Caco-2 (cell line): ENCODE measurements around the gene KCTD2. TPM values are rescaled to one million over a fixed set of nuclear protein-coding genes. Genes with fewer than 3 reads are reported as not detected.
A peak's percentile ranks its signal among the peaks of the same experiment; 100 is the strongest.

Experiments
- BruUV-seq: library from RNA; stranded (reverse); fragments of 400-500 nt; replicated peaks from 2 replicates; lab custom pipeline; 2021; lab: Mats Ljungman, UMichigan
- CTCF ChIA-PET: fragments of 300-600 bp; sonication (Branson Sonifier 250); formaldehyde crosslinking; loops from one replicate; lab custom pipeline; 2022; ENCODE audit warnings: antibody characterized with exemption; lab: Charles Lee
- POLR2A ChIA-PET: fragments of 300-600 bp; sonication (Branson Sonifier 250); formaldehyde crosslinking; loops from one replicate; lab custom pipeline; 2022; ENCODE audit warnings: antibody characterized with exemption; lab: Charles Lee
- DNase-seq, 2 experiments: peaks; one replicate each; pipeline versions ENCODE4 v3.0.0 to v3.0.0-alpha.2; 2020 to 2022
- H3K27me3 ChIP-seq: replicated peaks from 2 replicates; pipeline ENCODE4 v1.6.0; 2011; ENCODE audit warnings: low read length; ENCODE audit not compliant: control insufficient read depth, insufficient read depth
- H3K36me3 ChIP-seq: 2 replicates; pipeline ENCODE4 v1.5.1; 2011; ENCODE audit warnings: low read length; ENCODE audit not compliant: control insufficient read depth, insufficient read depth
- H3K4me1 ChIP-seq: fragments of 250-450 bp; sonication (Bioruptor Pico); 2 replicates; pipeline ENCODE4 v1.5.1; 2020; ENCODE audit warnings: mild to moderate bottlenecking
- H3K4me3 ChIP-seq: 2 replicates; pipeline ENCODE4 v1.5.1; 2011; ENCODE audit warnings: low read depth, mild to moderate bottlenecking, control low read depth, low read length
- H3K9me3 ChIP-seq: fragments of 250-450 bp; sonication (Bioruptor Pico); 2 replicates; pipeline ENCODE4 v1.5.1; 2020; ENCODE audit warnings: mild to moderate bottlenecking, moderate library complexity
- H3K27ac Mint-ChIP-seq: one replicate; pipeline ENCODE4 v1.8.0; 2022; ENCODE audit warnings: mixed read lengths; ENCODE audit not compliant: unreplicated experiment
- H3K27me3 Mint-ChIP-seq: one replicate; pipeline ENCODE4 v1.8.0; 2022; ENCODE audit warnings: mixed read lengths; ENCODE audit not compliant: insufficient read depth, unreplicated experiment
- H3K36me3 Mint-ChIP-seq: one replicate; pipeline ENCODE4 v1.8.0; 2022; ENCODE audit warnings: mild to moderate bottlenecking, mixed read lengths; ENCODE audit not compliant: insufficient read depth, unreplicated experiment
- H3K4me1 Mint-ChIP-seq: one replicate; pipeline ENCODE4 v1.8.0; 2022; ENCODE audit warnings: low read depth, mixed read lengths; ENCODE audit not compliant: unreplicated experiment
- H3K4me3 Mint-ChIP-seq: one replicate; pipeline ENCODE4 v1.8.0; 2022; ENCODE audit warnings: mild to moderate bottlenecking, moderate library complexity, mixed read lengths; ENCODE audit not compliant: unreplicated experiment
- H3K9me3 Mint-ChIP-seq: one replicate; pipeline ENCODE4 v1.8.0; 2022; ENCODE audit warnings: mixed read lengths; ENCODE audit not compliant: unreplicated experiment
- CTCF ChIP-seq, 2 experiments: fragments of 200-600 bp in 1 of 2; IDR thresholded peaks; 1 replicate in 1 of 2; 2 replicates in 1 of 2; pipeline versions ENCODE4 v1.5.1 to v1.8.0; 2011 to 2022; ENCODE audit warnings: antibody characterized with exemption in 1 of 2, control low read depth in 1 of 2, inconsistent platforms in 1 of 2, low read depth in 1 of 2, low read length in 1 of 2, mild to moderate bottlenecking in 1 of 2, moderate library complexity in 1 of 2; ENCODE audit not compliant: insufficient read depth in 1 of 2, severe bottlenecking in 1 of 2, unreplicated experiment in 1 of 2
- intact Hi-C: fragments of 100-400 bp; cut with micrococcal nuclease; formaldehyde crosslinking; loops from one replicate; pipeline ENCODE4 v1.10.0; 2022; ENCODE audit not compliant: unreplicated experiment
- total RNA-seq: library from RNA; stranded (reverse); gene quantifications from 2 replicates; pipeline ENCODE4 v1.2.3, GENCODE V29; 2022

KCTD2 gene
- total RNA-seq, 1 experiment from 2014 or later = 28.8 TPM

- no TSS peak for BruUV-seq
- H3K4me3 Mint-ChIP-seq = peak within 1 kb of the TSS; percentile 86
- Histone ChIP-seq H3K9me3 (no peaks in the 10 kb centered on the region), H3K4me3 (peak within 1 kb of the TSS; percentile 66), H3K36me3 (no peaks in the 10 kb centered on the region), H3K4me1 (peaks cover 8% of the 10 kb centered on the region), H3K27me3 (no peaks in the 10 kb centered on the region)
- H3K27ac Mint-ChIP-seq = no peak within 1 kb of the TSS
- TF ChIP-seq CTCF (IDR thresholded peaks at IDR 0.05; ENCODE audit: insufficient read depth in 1 of 2, low read depth in 1 of 2, low read length in 1 of 2, severe bottlenecking in 1 of 2, unreplicated experiment in 1 of 2) = no peak
- H3K36me3 Mint-ChIP-seq = peaks cover 46% of the 10 kb centered on the region
- POLR2A ChIA-PET = interaction anchor here (0.6 to 1.3 kb wide), 10 partner anchors 10 to 1029 kb away, joined by 3 to 9 read pairs (median 4); partner anchors contain the start of gene SLC16A5
- H3K9me3 Mint-ChIP-seq = no peaks in the 10 kb centered on the region
- intact Hi-C loops = loop anchor here (2.0 to 5.0 kb wide), 2 partner anchors 17 to 42 kb away; no protein-coding TSS in a partner anchor
- H3K27me3 Mint-ChIP-seq = no peaks in the 10 kb centered on the region
- DNase-seq = peak; percentile 92 to 95
- CTCF ChIA-PET = interaction anchor here (0.6 to 2.2 kb wide), 7 partner anchors 21 to 131 kb away, joined by 3 to 17 read pairs (median 4); partner anchors contain the start of gene NT5C
- peaks cover 19% of the 10 kb centered on the region for H3K4me1 Mint-ChIP-seq
These were observed 62.6 kb downstream of the KCTD2 start, which contains the start of gene ARMC7 for GRCh38 chr17:75109407-75110233. ARMC7 (plus strand) TSS chr17:75109969; CDS start chr17:75110289, 320 bp downstream.

DNA sequence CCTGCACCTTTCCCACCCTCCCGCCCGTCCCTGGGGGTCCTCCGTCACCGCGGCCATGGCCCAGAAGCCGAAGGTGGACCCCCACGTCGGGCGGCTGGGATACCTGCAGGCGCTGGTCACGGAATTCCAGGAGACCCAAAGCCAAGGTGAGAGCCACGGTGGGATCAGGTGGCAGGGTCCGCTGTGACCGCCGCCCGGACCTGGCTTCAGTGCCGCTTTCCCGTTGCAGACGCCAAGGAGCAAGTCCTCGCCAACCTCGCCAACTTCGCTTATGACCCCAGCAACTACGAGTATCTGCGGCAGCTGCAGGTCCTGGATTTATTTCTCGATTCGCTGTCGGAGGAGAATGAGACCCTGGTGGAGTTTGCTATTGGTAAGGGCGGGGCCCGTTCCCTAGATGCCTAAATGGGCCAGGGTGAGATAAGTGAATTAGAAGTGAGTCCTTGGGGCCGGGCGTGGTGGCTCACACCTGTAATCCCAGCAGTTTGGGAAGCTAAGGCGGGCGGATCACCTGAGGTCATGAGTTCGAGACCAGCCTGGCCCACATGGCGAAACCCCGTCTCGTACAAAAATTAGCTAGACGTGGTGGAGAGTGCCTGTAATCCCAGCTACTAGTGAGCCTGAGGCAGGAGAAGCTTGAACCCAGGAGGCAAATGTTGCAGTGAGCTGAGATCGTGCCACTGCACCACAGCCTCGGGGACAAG lies 63.4 kb downstream of the KCTD2 start:
- peaks cover 48% of the 10 kb centered on the region for H3K36me3 Mint-ChIP-seq
- H3K4me1 ChIP-seq = peaks cover 8% of the 10 kb centered on the region
- H3K27me3 Mint-ChIP-seq = no peaks in the 10 kb centered on the region
- H3K9me3 ChIP-seq = no peaks in the 10 kb centered on the region
- H3K4me1 Mint-ChIP-seq = peaks cover 22% of the 10 kb centered on the region
- H3K4me3 ChIP-seq = peak overlapping the region; percentile 66
- intact Hi-C loops = no loop called here
- peak overlapping the region; percentile 86 for H3K4me3 Mint-ChIP-seq
- H3K27ac Mint-ChIP-seq = no peak overlapping the region
- no peaks in the 10 kb centered on the region for H3K36me3 ChIP-seq
- peak in 1 of 2 experiments; percentile 49 for DNase-seq
- no peak for TF ChIP-seq CTCF (IDR thresholded peaks at IDR 0.05; ENCODE audit: insufficient read depth in 1 of 2, low read depth in 1 of 2, low read length in 1 of 2, severe bottlenecking in 1 of 2, unreplicated experiment in 1 of 2)
- no TSS peak for BruUV-seq
- ChIA-PET POLR2A (interaction anchor here (0.6 to 1.3 kb wide), 9 partner anchors 9 to 587 kb away, joined by 3 to 9 read pairs (median 5); partner anchors contain the start of gene SLC16A5), CTCF (interaction anchor here (0.6 to 2.2 kb wide), 9 partner anchors 21 to 312 kb away, joined by 3 to 17 read pairs (median 4); partner anchors contain the start of gene NT5C)
- no peaks in the 10 kb centered on the region for H3K9me3 Mint-ChIP-seq
- H3K27me3 ChIP-seq = no peaks in the 10 kb centered on the region

GRCh38 chr17:75111777-75112335 lies 64.8 kb downstream of the KCTD2 start:
- H3K36me3 ChIP-seq = no peaks in the 10 kb centered on the region
- CTCF ChIA-PET = no interaction called here
- intact Hi-C loops = no loop called here
- H3K4me1 Mint-ChIP-seq = peaks cover 22% of the 10 kb centered on the region
- H3K9me3 ChIP-seq = no peaks in the 10 kb centered on the region
- no peak overlapping the region for H3K4me3 ChIP-seq
- H3K27me3 Mint-ChIP-seq = no peaks in the 10 kb centered on the region
- H3K27me3 ChIP-seq = no peaks in the 10 kb centered on the region
- no peak overlapping the region for H3K4me3 Mint-ChIP-seq
- BruUV-seq = TSS peak; percentile 28
- no peak for DNase-seq
- H3K4me1 ChIP-seq = peaks cover 8% of the 10 kb centered on the region
- H3K27ac Mint-ChIP-seq = no peak overlapping the region
- TF ChIP-seq CTCF (IDR thresholded peaks at IDR 0.05; ENCODE audit: insufficient read depth in 1 of 2, low read depth in 1 of 2, low read length in 1 of 2, severe bottlenecking in 1 of 2, unreplicated experiment in 1 of 2) = no peak
- peaks cover 42% of the 10 kb centered on the region for H3K36me3 Mint-ChIP-seq
- H3K9me3 Mint-ChIP-seq = no peaks in the 10 kb centered on the region
- POLR2A ChIA-PET = no interaction called here
